GM12875 (cell line): Measurements from ENCODE around the gene LYL1.

Experiments
- H3K4me3 ChIP-seq: one replicate; pipeline ENCODE4 v1.5.1; 2011; ENCODE audit warnings: low read depth, low read length, control low read depth
- CTCF ChIP-seq: IDR thresholded peaks from 2 replicates; pipeline ENCODE4 v1.5.1; 2011; ENCODE audit warnings: low read depth, mild to moderate bottlenecking, control low read depth, inconsistent platforms, low read length, moderate library complexity, borderline replicate concordance; ENCODE audit not compliant: insufficient read depth

LYL1 gene

GRCh38 chr19:13052447-13053175 is 50.0 kb downstream of the LYL1 start:
- no peak overlapping the region for H3K4me3 ChIP-seq
- TF ChIP-seq CTCF: no peak

GRCh38 chr19:13051557-13052165 is 51.0 kb downstream of the LYL1 start:
- H3K4me3 ChIP-seq: no peak overlapping the region

GRCh38 chr19:13050274-13050673 is 52.4 kb downstream of the LYL1 start:
- no peak overlapping the region for H3K4me3 ChIP-seq
- TF ChIP-seq CTCF: no peak

More at GRCh38 chr19:13051557-13052165, 51.0 kb downstream of the LYL1 start:
- TF ChIP-seq CTCF: no peak
